NCI-H2196 treated with DMSO at 0.1 percent for 48 hours (cell line): ENCODE data around the gene SYCN.

Source experiments
- DNase-seq: peaks from one replicate; lab custom pipeline; 2025; ENCODE audit not compliant: unreplicated experiment; lab: John Stamatoyannopoulos, UW

The SYCN gene

GRCh38 chr19:39156326-39157230 is 47.5 kb downstream of the SYCN start:
- no peak for DNase-seq

- DNase-seq = no peak
These were observed 48.3 kb downstream of the SYCN start for GRCh38 chr19:39155741-39156140.

- DNase-seq = no peak
These were observed 48.9 kb downstream of the SYCN start for GRCh38 chr19:39155114-39155700.

GRCh38 chr19:39154629-39155100 is 49.4 kb downstream of the SYCN start:
- no peak for DNase-seq

GRCh38 chr19:39154100-39154628 is 49.9 kb downstream of the SYCN start:
- DNase-seq = no peak
